Measurements from ENCODE around the gene HSFX3. TPM values are rescaled to one million over a fixed set of nuclear protein-coding genes. Genes with fewer than 3 reads are reported as not detected.

The HSFX3 gene
- total and polyA plus RNA-seq, 4 experiments from 2014 or later, result not detected

- no peak overlapping the region for H3K4me3 Mint-ChIP-seq
- H3K27ac Mint-ChIP-seq, result peak overlapping the region in 4 of 7 donors; percentile 5 to 72 (median 60)
- intact Hi-C loops (cut with micrococcal nuclease), result no loop called here
- no peaks in the 10 kb centered on the region for H3K9me3 ChIP-seq (ENCODE audit: control insufficient read depth in 1 of 2, low read length in 2 of 2)
- no peaks in the 10 kb centered on the region for H3K9me3 Mint-ChIP-seq
- CTCF ChIA-PET (ENCODE audit: partially characterized antibody), result interaction anchor here (1.4 kb wide), 1 partner anchor 29 kb away, joined by 4 read pairs; no protein-coding TSS in a partner anchor
- no peak overlapping the region for H3K4me3 ChIP-seq (ENCODE audit: low read length in 2 of 2)
- peaks cover 64% of the 10 kb centered on the region for H3K36me3 ChIP-seq (ENCODE audit: insufficient read depth, low read length)
- no peak overlapping the region for H3K27ac ChIP-seq (ENCODE audit: low read depth, low read length)
- peaks cover 0 to 3% of the 10 kb centered on the region in 2 donors for H3K27me3 Mint-ChIP-seq
- H3K4me1 Mint-ChIP-seq, result peaks cover 10 to 39% (median 23%) of the 10 kb centered on the region in 4 donors
- peaks cover 26% of the 10 kb centered on the region for H3K4me1 ChIP-seq (ENCODE audit: insufficient read depth, low read length)
- H3K36me3 Mint-ChIP-seq, result peaks cover 17 to 79% of the 10 kb centered on the region in 2 donors
- H3K27me3 ChIP-seq (ENCODE audit: insufficient read depth, low read length), result no peaks in the 10 kb centered on the region
- no peak for DNase-seq
- POLR2A ChIA-PET (ENCODE audit: partially characterized antibody), result no interaction called here
These were observed 50.0 kb downstream of the HSFX3 start for GRCh38 chrX:149499766-149500165.

GRCh38 chrX:149498767-149499166, 51.0 kb downstream of the HSFX3 start:
- H3K9me3 ChIP-seq (ENCODE audit: control insufficient read depth in 1 of 2, low read length in 2 of 2), result no peaks in the 10 kb centered on the region
- H3K36me3 ChIP-seq (ENCODE audit: insufficient read depth, low read length), result peaks cover 69% of the 10 kb centered on the region
- Mint-ChIP-seq H3K36me3 (peaks cover 17 to 73% of the 10 kb centered on the region in 2 donors), H3K27me3 (no peaks in the 10 kb centered on the region), H3K9me3 (no peaks in the 10 kb centered on the region), H3K27ac (peak overlapping the region in 1 of 7 donors; percentile 23), H3K4me3 (no peak overlapping the region), H3K4me1 (peaks cover 7 to 31% (median 23%) of the 10 kb centered on the region in 4 donors)
- CTCF ChIA-PET (ENCODE audit: partially characterized antibody), result no interaction called here
- H3K27me3 ChIP-seq (ENCODE audit: insufficient read depth, low read length), result no peaks in the 10 kb centered on the region
- DNase-seq, result no peak
- no peak overlapping the region for H3K27ac ChIP-seq (ENCODE audit: low read depth, low read length)
- intact Hi-C loops (cut with micrococcal nuclease), result no loop called here
- peaks cover 26% of the 10 kb centered on the region for H3K4me1 ChIP-seq (ENCODE audit: insufficient read depth, low read length)
- POLR2A ChIA-PET (ENCODE audit: partially characterized antibody), result no interaction called here
- no peak overlapping the region for H3K4me3 ChIP-seq (ENCODE audit: low read length in 2 of 2)

Other genes with a start within 250 kb of the HSFX3 start
- gene IDS, start 44.6 kb downstream of the HSFX3 start, total RNA-seq, result 100 to 1,000 TPM; 185 to 196 TPM
- gene IDS, start 44.6 kb downstream of the HSFX3 start, polyA plus RNA-seq, result 100 to 1,000 TPM; 121 to 130 TPM
- 10 to 100 TPM; 24.6 to 25.2 TPM for gene EOLA1, start 8.9 kb downstream of the HSFX3 start, total RNA-seq
- 10 to 100 TPM; 25.7 to 26.2 TPM for gene EOLA1, start 8.9 kb downstream of the HSFX3 start, polyA plus RNA-seq
- gene MAGEA9B, start 37.5 kb upstream of the HSFX3 start, total RNA-seq, result not detected
- gene MAGEA9B, start 37.5 kb upstream of the HSFX3 start, polyA plus RNA-seq, result not detected
- gene HSFX2, start 45.4 kb upstream of the HSFX3 start, total RNA-seq, result under 1 TPM in 1 of 2 experiments, not detected in 1; 0.64 TPM
- under 1 TPM in 1 of 2 donors, not detected in 1; 0.31 TPM for gene HSFX2, start 45.4 kb upstream of the HSFX3 start, polyA plus RNA-seq
- 10 to 100 TPM; 25.6 to 27.6 TPM for gene TMEM185A, start 81.9 kb upstream of the HSFX3 start, total RNA-seq
- gene TMEM185A, start 81.9 kb upstream of the HSFX3 start, polyA plus RNA-seq, result 10 to 100 TPM; 13.9 to 17.9 TPM
- not detected for gene MAGEA11, start 162.1 kb upstream of the HSFX3 start, total RNA-seq
- not detected for gene MAGEA11, start 162.1 kb upstream of the HSFX3 start, polyA plus RNA-seq
- 1 to 10 TPM; 2.6 to 2.8 TPM for gene HSFX1, start 224.1 kb upstream of the HSFX3 start, total RNA-seq
- not detected for gene HSFX1, start 224.1 kb upstream of the HSFX3 start, polyA plus RNA-seq
- not detected for gene MAGEA9, start 232.0 kb upstream of the HSFX3 start, total RNA-seq
- gene MAGEA9, start 232.0 kb upstream of the HSFX3 start, polyA plus RNA-seq, result not detected